ENCODE results near the gene TRAM2. TPM values are rescaled to one million over a fixed set of nuclear protein-coding genes. Genes with fewer than 3 reads are reported as not detected.
A peak's percentile ranks its signal among the peaks of the same experiment; 100 is the strongest.
"Not testable (repeated sequence)": the region's sequence is repeated elsewhere in the genome, so short reads cannot be mapped to it uniquely, and the experiment has no call there.

Gene TRAM2
- total RNA-seq, 1 donor from 2014 or later, result 20.2 TPM

DNA sequence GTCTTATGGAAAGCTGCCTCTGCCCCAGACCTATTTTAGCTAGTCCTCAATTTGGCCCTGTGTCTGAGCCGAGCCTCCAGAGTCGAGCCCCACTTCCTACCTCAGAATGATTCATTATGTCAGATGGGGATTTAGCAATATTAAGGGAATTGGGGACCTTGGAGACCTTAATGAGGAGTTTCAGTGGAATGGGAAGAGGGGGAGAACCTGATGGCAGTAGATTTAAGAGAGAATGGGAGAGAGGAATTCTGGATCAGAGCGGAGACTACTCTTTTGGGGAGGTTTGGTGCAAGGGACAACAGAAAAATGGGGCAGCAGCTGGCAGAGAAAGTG, 93.2 kb downstream of the TRAM2 start:
- DNase-seq, result no peak

GRCh38 chr6:52482903-52483670, 93.8 kb downstream of the TRAM2 start:
- peak; percentile 63 for DNase-seq

GRCh38 chr6:52475307-52475706, 101.6 kb downstream of the TRAM2 start:
- DNase-seq, result no peak

DNA sequence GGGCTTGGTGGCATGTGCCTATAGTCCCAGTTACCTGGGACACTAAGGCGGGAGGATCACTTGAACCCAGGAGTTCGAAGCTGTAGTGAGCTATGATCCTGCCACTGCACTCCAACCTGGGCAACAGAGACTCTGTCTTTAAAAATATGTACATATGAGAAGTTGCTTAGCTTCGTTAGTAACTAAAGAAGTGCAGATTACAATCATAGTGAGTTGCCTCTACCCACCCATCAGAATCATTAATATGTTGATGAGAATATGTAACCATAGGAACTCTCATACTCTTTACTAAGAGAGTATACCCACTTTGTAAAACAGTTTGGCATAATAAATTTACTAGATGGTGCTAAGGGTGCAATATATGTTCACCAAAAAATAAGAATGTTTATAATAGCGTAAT, 102.7 kb downstream of the TRAM2 start:
- DNase-seq, result no peak

- not testable (repeated sequence) for DNase-seq
Observed at GRCh38 chr6:52461194-52461593, 115.7 kb downstream of the TRAM2 start.

GRCh38 chr6:52457096-52457495, 119.8 kb downstream of the TRAM2 start:
- no peak for DNase-seq

GRCh38 chr6:52454556-52454955, 122.3 kb downstream of the TRAM2 start:
- DNase-seq, result no peak

Other genes with a start within 250 kb of the TRAM2 start
- 9.2 TPM for gene PAQR8, start 214.9 kb downstream of the TRAM2 start, total RNA-seq
- gene EFHC1, start 156.7 kb downstream of the TRAM2 start, total RNA-seq, result 26.7 TPM
- 25.4 TPM for gene TMEM14A, start 94.1 kb upstream of the TRAM2 start, total RNA-seq
- gene GSTA2, start 186.4 kb upstream of the TRAM2 start, total RNA-seq, result not detected
- 1.6 TPM for gene GSTA1, start 226.8 kb upstream of the TRAM2 start, total RNA-seq

All from tongue (tissue), 2 donors.